K562 (cell line): ENCODE results near the gene USP37.
"Not testable (repeated sequence)": the region's sequence is repeated elsewhere in the genome, so short reads cannot be mapped to it uniquely, and the experiment has no call there.

Experiments
- FOXK2 ChIP-seq, 2 experiments: fragments of 450-650 bp; IDR thresholded peaks in 1 of 2; conservative IDR thresholded peaks in 1 of 2; 2 replicates each; pipeline ENCODE4 v1.6.1; 2016; ENCODE audit warnings: low read depth in 2 of 2, mild to moderate bottlenecking in 1 of 2
- NCOA2 ChIP-seq, 2 experiments: fragments of 450-650 bp; IDR thresholded peaks; 2 replicates each; pipeline ENCODE4 v1.6.1; 2018; ENCODE audit warnings: mild to moderate bottlenecking in 2 of 2, moderate library complexity in 1 of 2; ENCODE audit not compliant: partially characterized antibody in 2 of 2
- RFX5 ChIP-seq: IDR thresholded peaks from 2 replicates; pipeline ENCODE4 v1.6.1; 2011; ENCODE audit warnings: low read depth, mild to moderate bottlenecking, improper control_type of control experiment, low read length
- TAF7 ChIP-seq: fragments of 450-650 bp; IDR thresholded peaks from 2 replicates; pipeline ENCODE4 v1.6.1; 2016; ENCODE audit warnings: missing genetic modification characterization, missing compliant biosample characterization

DNA sequence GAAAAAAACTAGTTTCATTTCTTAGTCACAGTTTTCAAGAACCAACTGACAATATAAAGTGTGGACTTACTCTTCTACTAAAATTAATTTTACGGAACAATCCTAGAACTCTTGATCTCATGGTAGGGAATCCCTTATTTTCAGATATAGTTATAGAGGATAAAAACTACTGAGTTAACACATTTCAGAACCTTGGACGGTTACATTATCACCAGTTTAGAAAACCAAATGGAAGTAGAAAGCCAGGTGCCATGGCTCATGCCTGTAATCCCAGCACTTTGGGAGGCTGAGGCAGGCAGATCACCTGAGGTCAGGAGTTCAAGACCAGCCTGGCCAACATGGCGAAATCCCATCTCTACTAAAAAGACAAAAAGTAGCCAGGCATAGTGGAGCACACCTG lies 13.9 kb downstream of the USP37 start:
- not testable (repeated sequence) for TF ChIP-seq RFX5; FOXK2 (conservative IDR thresholded peaks at IDR 0.05 in 1 of 2, IDR thresholded peaks at IDR 0.05 in 1 of 2; ENCODE audit: low read depth in 2 of 2); TAF7 (tag); NCOA2 (IDR thresholded peaks at IDR 0.05; ENCODE audit: partially characterized antibody in 2 of 2)
